Type B pancreatic cell (in vitro differentiated cells): Measurements from ENCODE around the gene INPP5A. TPM values are rescaled to one million over a fixed set of nuclear protein-coding genes. Genes with fewer than 3 reads are reported as not detected.
"Not testable (repeated sequence)": the region's sequence is repeated elsewhere in the genome, so short reads cannot be mapped to it uniquely, and the experiment has no call there.

ENCODE experiments used
- DNase-seq: peaks from one replicate; pipeline ENCODE4 v3.0.0; 2021; ENCODE audit warnings: mixed read lengths; ENCODE audit not compliant: unreplicated experiment; ENCODE audit errors: extremely low spot score
- H3K27ac Mint-ChIP-seq: 2 replicates; pipeline ENCODE4 v1.8.0; 2021; ENCODE audit warnings: mild to moderate bottlenecking, mixed read lengths
- H3K27me3 Mint-ChIP-seq: 2 replicates; pipeline ENCODE4 v1.8.0; 2021; ENCODE audit warnings: mixed read lengths
- H3K36me3 Mint-ChIP-seq: 2 replicates; pipeline ENCODE4 v1.8.0; 2021; ENCODE audit warnings: mixed read lengths
- H3K4me1 Mint-ChIP-seq: one replicate; pipeline ENCODE4 v1.8.0; 2021; ENCODE audit warnings: mixed read lengths; ENCODE audit not compliant: unreplicated experiment
- H3K4me3 Mint-ChIP-seq: 2 replicates; pipeline ENCODE4 v1.8.0; 2021; ENCODE audit warnings: mild to moderate bottlenecking, mixed read lengths
- H3K9me3 Mint-ChIP-seq: 2 replicates; pipeline ENCODE4 v1.8.0; 2021; ENCODE audit warnings: mixed read lengths
- long read RNA-seq: library from polyadenylated mRNA; unstranded; transcript quantifications from one replicate; pipeline ENCODE4 v2.0.0, GENCODE V29; 2020
- total RNA-seq: library from RNA; stranded (reverse); gene quantifications from 2 replicates; pipeline ENCODE4 v1.2.1, GENCODE V29; 2021; ENCODE audit warnings: low replicate concordance
- TF ChIP-seq, protein P1 (sequence below): fragments of 200-600 bp; sonication (generic); conservative IDR thresholded peaks from 2 replicates; pipeline ENCODE4 v1.5.0; 2021; ENCODE audit warnings: antibody characterized with exemption, mild to moderate bottlenecking

The INPP5A gene, protein sequence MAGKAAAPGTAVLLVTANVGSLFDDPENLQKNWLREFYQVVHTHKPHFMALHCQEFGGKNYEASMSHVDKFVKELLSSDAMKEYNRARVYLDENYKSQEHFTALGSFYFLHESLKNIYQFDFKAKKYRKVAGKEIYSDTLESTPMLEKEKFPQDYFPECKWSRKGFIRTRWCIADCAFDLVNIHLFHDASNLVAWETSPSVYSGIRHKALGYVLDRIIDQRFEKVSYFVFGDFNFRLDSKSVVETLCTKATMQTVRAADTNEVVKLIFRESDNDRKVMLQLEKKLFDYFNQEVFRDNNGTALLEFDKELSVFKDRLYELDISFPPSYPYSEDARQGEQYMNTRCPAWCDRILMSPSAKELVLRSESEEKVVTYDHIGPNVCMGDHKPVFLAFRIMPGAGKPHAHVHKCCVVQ
- 26.2 and 26.6 TPM in 2 replicates for total RNA-seq
- long read RNA-seq: 0 reads

DNA sequence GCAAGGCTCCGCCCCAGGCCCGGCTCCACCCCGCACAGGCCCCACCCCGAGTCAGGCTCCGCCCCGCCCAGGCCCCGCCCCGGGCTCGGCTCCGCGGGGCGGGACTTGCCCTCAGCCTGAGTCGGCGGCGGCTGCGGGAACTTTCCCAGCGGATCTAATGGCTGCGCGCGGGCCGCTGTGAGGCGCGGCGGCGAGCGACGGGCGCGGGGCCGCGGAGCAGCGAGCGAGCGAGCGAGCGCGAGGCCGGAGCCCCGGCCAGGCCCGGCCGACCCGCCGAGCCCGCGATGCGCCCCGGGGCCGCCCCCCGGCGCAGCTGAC is at the start of gene INPP5A:
INPP5A (plus strand) TSS at position 104 of the 318 bp plus-strand sequence. CDS start 310 bp downstream, outside the sequence.
- Mint-ChIP-seq H3K9me3 (no peaks in the 10 kb centered on the region), H3K27me3 (no peaks in the 10 kb centered on the region), H3K36me3 (no peaks in the 10 kb centered on the region), H3K4me3 (peak within 1 kb of the TSS; percentile 90), H3K4me1 (peaks cover 30% of the 10 kb centered on the region), H3K27ac (peak within 1 kb of the TSS; percentile 79)
- DNase-seq: no peak
- TF ChIP-seq, protein P1, sequence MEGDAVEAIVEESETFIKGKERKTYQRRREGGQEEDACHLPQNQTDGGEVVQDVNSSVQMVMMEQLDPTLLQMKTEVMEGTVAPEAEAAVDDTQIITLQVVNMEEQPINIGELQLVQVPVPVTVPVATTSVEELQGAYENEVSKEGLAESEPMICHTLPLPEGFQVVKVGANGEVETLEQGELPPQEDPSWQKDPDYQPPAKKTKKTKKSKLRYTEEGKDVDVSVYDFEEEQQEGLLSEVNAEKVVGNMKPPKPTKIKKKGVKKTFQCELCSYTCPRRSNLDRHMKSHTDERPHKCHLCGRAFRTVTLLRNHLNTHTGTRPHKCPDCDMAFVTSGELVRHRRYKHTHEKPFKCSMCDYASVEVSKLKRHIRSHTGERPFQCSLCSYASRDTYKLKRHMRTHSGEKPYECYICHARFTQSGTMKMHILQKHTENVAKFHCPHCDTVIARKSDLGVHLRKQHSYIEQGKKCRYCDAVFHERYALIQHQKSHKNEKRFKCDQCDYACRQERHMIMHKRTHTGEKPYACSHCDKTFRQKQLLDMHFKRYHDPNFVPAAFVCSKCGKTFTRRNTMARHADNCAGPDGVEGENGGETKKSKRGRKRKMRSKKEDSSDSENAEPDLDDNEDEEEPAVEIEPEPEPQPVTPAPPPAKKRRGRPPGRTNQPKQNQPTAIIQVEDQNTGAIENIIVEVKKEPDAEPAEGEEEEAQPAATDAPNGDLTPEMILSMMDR: no peak

DNA sequence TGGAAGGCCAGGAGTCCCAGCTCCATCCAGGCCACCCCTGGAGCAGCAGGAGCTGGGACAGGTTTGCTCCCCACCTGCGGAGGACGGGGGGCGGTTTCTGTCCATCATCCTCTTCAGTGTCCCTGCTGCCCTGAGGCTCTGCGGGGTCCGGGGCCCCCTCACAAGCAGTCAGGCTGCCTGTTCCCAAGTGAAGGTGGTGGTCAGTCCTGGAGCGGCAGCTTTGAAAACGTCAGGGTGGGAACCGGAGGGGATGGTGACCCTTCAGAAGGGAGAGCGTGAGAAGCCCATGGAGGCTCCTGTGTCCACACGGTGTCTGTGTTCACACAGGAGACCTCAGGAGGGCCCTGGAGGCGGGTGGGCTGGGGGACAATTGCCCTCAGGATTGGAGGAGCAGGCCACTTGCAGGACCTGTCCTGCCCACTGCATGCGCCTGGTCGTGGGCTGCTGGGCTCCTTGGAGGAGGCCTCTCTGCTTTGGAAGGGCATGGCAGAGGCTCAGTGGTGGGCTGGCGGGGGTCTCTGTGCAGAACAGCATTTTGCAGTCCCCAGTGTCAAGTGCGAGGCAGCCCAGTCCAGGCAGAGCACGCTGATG is 49.3 kb upstream of the INPP5A start:
- no peak for DNase-seq
- Mint-ChIP-seq H3K4me3 (no peak overlapping the region), H3K27me3 (peaks cover 9% of the 10 kb centered on the region), H3K4me1 (peaks cover 8% of the 10 kb centered on the region), H3K9me3 (no peaks in the 10 kb centered on the region), H3K36me3 (no peaks in the 10 kb centered on the region), H3K27ac (no peak overlapping the region)
- TF ChIP-seq, protein P1: no peak

DNA sequence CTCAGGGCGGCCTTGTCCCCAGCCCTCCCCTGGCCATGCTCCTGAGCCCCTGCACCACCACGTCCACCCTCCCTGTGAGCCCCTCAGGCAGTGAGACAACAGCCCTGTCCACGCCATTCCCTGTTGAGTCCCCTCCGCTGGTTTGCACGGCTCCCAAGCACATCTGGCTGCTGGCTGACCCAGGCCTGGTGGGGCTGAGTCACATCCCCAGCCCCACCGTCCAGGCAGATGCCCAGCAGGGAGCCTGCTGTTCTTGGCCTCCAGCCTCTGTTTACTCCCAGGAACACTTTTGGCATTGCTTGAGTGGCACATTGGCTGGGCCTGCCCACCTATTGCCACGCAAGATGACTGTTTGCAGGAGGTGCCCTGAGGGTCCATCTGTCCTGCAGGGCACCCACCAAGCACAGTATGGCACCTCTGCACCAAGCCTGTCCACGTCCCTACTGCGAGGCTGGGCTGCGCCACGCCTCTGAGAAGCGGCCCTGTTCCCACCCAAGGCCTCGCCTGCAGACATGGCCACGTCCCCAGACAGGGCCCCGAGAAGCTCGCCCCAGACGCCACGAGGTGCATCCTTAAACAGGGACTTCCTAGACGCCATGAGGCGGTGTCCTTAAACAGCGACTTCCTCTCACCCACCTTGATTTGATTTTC is 48.4 kb upstream of the INPP5A start:
- Mint-ChIP-seq H3K4me1 (peaks cover 8% of the 10 kb centered on the region), H3K9me3 (no peaks in the 10 kb centered on the region), H3K27me3 (peaks cover 9% of the 10 kb centered on the region), H3K4me3 (no peak overlapping the region), H3K36me3 (no peaks in the 10 kb centered on the region), H3K27ac (no peak overlapping the region)
- TF ChIP-seq, protein P1: no peak
- no peak for DNase-seq

DNA sequence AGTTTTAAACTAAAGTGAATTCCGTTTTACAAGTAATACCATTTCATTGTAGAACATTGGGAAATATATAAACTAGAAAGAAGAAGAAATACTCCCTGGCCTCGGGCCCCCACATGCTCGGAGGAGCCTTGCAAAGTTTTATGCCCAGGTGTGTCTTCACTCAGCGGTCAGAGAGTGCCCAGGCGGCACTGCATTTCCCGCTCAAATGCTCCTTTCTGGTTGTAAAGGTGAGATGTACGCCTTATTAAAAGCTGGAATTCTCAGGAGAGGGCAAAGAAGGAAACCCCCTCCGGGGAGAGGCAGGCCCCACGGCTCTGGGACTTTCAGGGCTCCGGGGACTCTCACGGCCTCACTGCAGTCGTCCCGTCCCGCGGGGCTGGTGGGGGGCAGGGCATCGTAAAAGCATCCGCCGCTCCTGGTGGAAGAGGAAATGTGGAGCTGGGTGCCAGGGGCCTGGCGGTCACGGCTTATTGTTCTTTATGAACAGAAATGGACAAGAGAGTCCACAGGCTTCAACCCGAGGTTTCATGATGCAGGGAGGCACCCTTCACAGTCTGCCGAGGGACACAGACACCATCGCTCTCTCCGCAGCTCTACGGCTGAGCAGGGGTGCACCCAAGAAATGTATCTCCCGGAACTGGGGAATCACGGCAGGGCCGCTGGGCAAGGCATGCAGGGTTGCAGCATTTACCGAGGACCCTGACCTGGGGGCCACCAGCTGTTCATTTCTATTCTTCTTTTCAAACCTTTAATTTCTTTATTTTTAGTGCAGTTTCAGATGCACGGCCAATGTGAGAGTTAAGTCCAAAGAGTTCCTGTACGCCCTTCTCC is 47.7 kb upstream of the INPP5A start:
- peaks cover 6% of the 10 kb centered on the region for H3K27me3 Mint-ChIP-seq

DNA sequence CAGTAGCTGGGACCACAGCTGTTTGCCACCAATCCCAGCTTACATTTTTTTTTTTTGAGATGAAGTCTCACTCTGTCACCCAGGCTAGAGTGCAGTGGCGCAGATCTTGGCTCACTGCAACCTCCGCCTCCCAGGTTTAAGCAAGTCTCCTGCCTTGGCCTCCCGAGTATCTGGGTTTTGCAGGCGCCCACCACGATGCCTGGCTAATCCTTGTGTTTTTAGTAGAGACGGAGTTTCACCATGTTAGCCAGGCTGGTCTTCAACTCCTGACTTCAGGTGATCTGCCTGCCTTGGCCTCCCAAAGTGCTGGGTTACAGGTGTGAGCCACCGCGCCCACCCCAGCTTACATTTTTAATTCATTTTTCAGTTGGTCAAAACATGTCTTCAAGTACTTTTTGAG is 46.1 kb upstream of the INPP5A start:
- H3K27ac Mint-ChIP-seq, DNase-seq, H3K9me3 Mint-ChIP-seq, H3K4me3 Mint-ChIP-seq, H3K36me3 Mint-ChIP-seq, H3K27me3 Mint-ChIP-seq: not testable (repeated sequence)
- peaks cover 12% of the 10 kb centered on the region for H3K4me1 Mint-ChIP-seq

More for the DNA sequence above, 47.7 kb upstream of the INPP5A start:
- DNase-seq: no peak
- Mint-ChIP-seq H3K27ac (no peak overlapping the region), H3K4me3 (no peak overlapping the region), H3K36me3 (no peaks in the 10 kb centered on the region), H3K4me1 (peaks cover 8% of the 10 kb centered on the region), H3K9me3 (no peaks in the 10 kb centered on the region)
- TF ChIP-seq, protein P1: no peak
